CD4-positive, alpha-beta T cell (primary cell): ENCODE data around the gene ZCCHC10. TPM values are rescaled to one million over a fixed set of nuclear protein-coding genes. Genes with fewer than 3 reads are reported as not detected.

Experiments
- ATAC-seq: fragments of 200-7000 bp; cut with Tn5 transposase; one replicate; pipeline ENCODE4 v1.10.0; 2022; ENCODE audit warnings: mild to moderate bottlenecking; ENCODE audit not compliant: poor library complexity
- CTCF ChIA-PET: fragments of 350-600 bp; sonication (Branson Sonifier 250); formaldehyde crosslinking; loops from one replicate; lab custom pipeline; 2021; ENCODE audit warnings: antibody characterized with exemption, inconsistent platforms; lab: Charles Lee
- POLR2A ChIA-PET: fragments of 350-600 bp; sonication (Branson Sonifier 250); formaldehyde crosslinking; loops from one replicate; lab custom pipeline; 2021; ENCODE audit warnings: antibody characterized with exemption, inconsistent platforms; lab: Charles Lee
- DNase-seq, 14 experiments: peaks; one replicate each; pipeline ENCODE4 v3.0.0-alpha.2; 2013 to 2020; ENCODE audit warnings: mixed read lengths in 2 of 14
- H3K27ac ChIP-seq, 2 donors: one replicate each; pipeline versions ENCODE4 v1.5.1 to v1.7.0; 2013; ENCODE audit warnings: low read length in 2 of 2, low read depth in 1 of 2, mild to moderate bottlenecking in 1 of 2
- H3K27me3 ChIP-seq, 2 experiments: 1 replicate in 1 of 2; 2 replicates in 1 of 2; pipeline versions ENCODE4 v1.6.1 to v1.7.0; 2013; ENCODE audit warnings: low read length in 2 of 2, control low read depth in 1 of 2, mild to moderate bottlenecking in 1 of 2, moderate library complexity in 1 of 2; ENCODE audit not compliant: insufficient read depth in 2 of 2, control insufficient read depth in 1 of 2
- H3K36me3 ChIP-seq: one replicate; pipeline ENCODE4 v1.6.1; 2013; ENCODE audit warnings: low read length, control low read depth; ENCODE audit not compliant: insufficient read depth
- H3K4me1 ChIP-seq: one replicate; pipeline ENCODE4 v1.6.1; 2013; ENCODE audit warnings: low read length, control low read depth; ENCODE audit not compliant: insufficient read depth
- H3K4me3 ChIP-seq: one replicate; pipeline ENCODE4 v1.5.1; 2013; ENCODE audit warnings: mild to moderate bottlenecking, low read length, moderate library complexity
- H3K9me3 ChIP-seq, 2 experiments: 1 replicate in 1 of 2; 2 replicates in 1 of 2; pipeline versions ENCODE4 v1.6.1 to v1.7.0; 2013; ENCODE audit warnings: low read length in 2 of 2, mild to moderate bottlenecking in 2 of 2, control low read depth in 1 of 2, moderate library complexity in 1 of 2; ENCODE audit not compliant: control insufficient read depth in 1 of 2, insufficient read depth in 1 of 2
- H3K27ac Mint-ChIP-seq: one replicate; pipeline ENCODE4 v1.8.0; 2020; ENCODE audit warnings: mixed read lengths
- H3K27me3 Mint-ChIP-seq: one replicate; pipeline ENCODE4 v1.8.0; 2021; ENCODE audit warnings: mixed read lengths
- H3K36me3 Mint-ChIP-seq: one replicate; pipeline ENCODE4 v1.8.0; 2021; ENCODE audit warnings: low read depth, mixed read lengths
- H3K4me1 Mint-ChIP-seq: one replicate; pipeline ENCODE4 v1.8.0; 2021; ENCODE audit warnings: low read depth, mixed read lengths
- H3K4me3 Mint-ChIP-seq: one replicate; pipeline ENCODE4 v1.8.0; 2020; ENCODE audit warnings: mild to moderate bottlenecking, mixed read lengths
- H3K9me3 Mint-ChIP-seq: one replicate; pipeline ENCODE4 v1.8.0; 2020; ENCODE audit warnings: mixed read lengths
- intact Hi-C, 2 experiments: fragments of 100-400 bp; cut with DNase I in 1 of 2; cut with micrococcal nuclease in 1 of 2; formaldehyde crosslinking; loops; one replicate each; pipeline versions ENCODE4 v1.15.1 to v1.9.0; 2023 to 2025; cut with DNase I, micrococcal nuclease
- total RNA-seq, 174 experiments: library from RNA in 2 of 174; stranded (reverse) in 2 of 174; gene quantifications; one replicate each; pipeline ENCODE4 v1.2.3 and lab custom pipeline; 2021 to 2026
- TF ChIP-seq, protein P1 (sequence below): fragments of 200-600 bp; IDR thresholded peaks from one replicate; pipeline ENCODE4 v1.8.0; 2022; ENCODE audit warnings: antibody characterized with exemption, mild to moderate bottlenecking

The ZCCHC10 gene
- total RNA-seq, 2 experiments from 2014 or later = 17.7 to 20.1 TPM

- Mint-ChIP-seq H3K4me1 (peaks cover 58% of the 10 kb centered on the region), H3K27ac (peak overlapping the region; percentile 100), H3K27me3 (no peaks in the 10 kb centered on the region), H3K4me3 (peak overlapping the region; percentile 100), H3K9me3 (no peaks in the 10 kb centered on the region), H3K36me3 (peaks cover 31% of the 10 kb centered on the region)
- Histone ChIP-seq H3K4me1 (peaks cover 37% of the 10 kb centered on the region), H3K9me3 (no peaks in the 10 kb centered on the region), H3K36me3 (no peaks in the 10 kb centered on the region), H3K4me3 (peak overlapping the region; percentile 98), H3K27me3 (no peaks in the 10 kb centered on the region), H3K27ac (peak overlapping the region; percentile 95 to 99)
- ATAC-seq = no peak
- ChIA-PET CTCF (interaction anchor here (0.7 to 2.1 kb wide), 4 partner anchors 20 to 88 kb away, joined by 3 to 6 read pairs (median 4); partner anchors contain the start of genes AFF4 and ZCCHC10), POLR2A (interaction anchor here (0.9 to 3.1 kb wide), 29 partner anchors 10 to 1707 kb away, joined by 3 to 97 read pairs (median 5); partner anchors contain the start of genes AFF4, CCNI2, DDX46 and GDF9)
- intact Hi-C loops = loop anchor here (1.0 to 10.0 kb wide), 8 partner anchors 25 to 1594 kb away; partner anchors contain the start of genes AFF4 (in 1 of the 2), C5orf15 (in 1 of the 2), GDF9 (in 1 of the 2) and KIF3A (in 1 of the 2)
- TF ChIP-seq, protein P1, sequence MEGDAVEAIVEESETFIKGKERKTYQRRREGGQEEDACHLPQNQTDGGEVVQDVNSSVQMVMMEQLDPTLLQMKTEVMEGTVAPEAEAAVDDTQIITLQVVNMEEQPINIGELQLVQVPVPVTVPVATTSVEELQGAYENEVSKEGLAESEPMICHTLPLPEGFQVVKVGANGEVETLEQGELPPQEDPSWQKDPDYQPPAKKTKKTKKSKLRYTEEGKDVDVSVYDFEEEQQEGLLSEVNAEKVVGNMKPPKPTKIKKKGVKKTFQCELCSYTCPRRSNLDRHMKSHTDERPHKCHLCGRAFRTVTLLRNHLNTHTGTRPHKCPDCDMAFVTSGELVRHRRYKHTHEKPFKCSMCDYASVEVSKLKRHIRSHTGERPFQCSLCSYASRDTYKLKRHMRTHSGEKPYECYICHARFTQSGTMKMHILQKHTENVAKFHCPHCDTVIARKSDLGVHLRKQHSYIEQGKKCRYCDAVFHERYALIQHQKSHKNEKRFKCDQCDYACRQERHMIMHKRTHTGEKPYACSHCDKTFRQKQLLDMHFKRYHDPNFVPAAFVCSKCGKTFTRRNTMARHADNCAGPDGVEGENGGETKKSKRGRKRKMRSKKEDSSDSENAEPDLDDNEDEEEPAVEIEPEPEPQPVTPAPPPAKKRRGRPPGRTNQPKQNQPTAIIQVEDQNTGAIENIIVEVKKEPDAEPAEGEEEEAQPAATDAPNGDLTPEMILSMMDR = no peak
- DNase-seq = no peak
Measured at GRCh38 chr5:133051061-133051541, 24.8 kb upstream of the ZCCHC10 start.

GRCh38 chr5:133050521-133050920 is 24.2 kb upstream of the ZCCHC10 start:
- no peaks in the 10 kb centered on the region for H3K27me3 Mint-ChIP-seq
- Histone ChIP-seq H3K4me3 (peak overlapping the region; percentile 98), H3K36me3 (no peaks in the 10 kb centered on the region), H3K27ac (peak overlapping the region; percentile 95 to 99), H3K27me3 (no peaks in the 10 kb centered on the region), H3K9me3 (no peaks in the 10 kb centered on the region), H3K4me1 (peaks cover 33% of the 10 kb centered on the region)
- peak overlapping the region; percentile 100 for H3K27ac Mint-ChIP-seq
- DNase-seq = peak in 3 of 14 experiments; percentile 19 to 30 (median 24)
- H3K4me1 Mint-ChIP-seq = peaks cover 52% of the 10 kb centered on the region
- TF ChIP-seq, protein P1 = no peak
- ChIA-PET CTCF (interaction anchor here (1.0 to 2.1 kb wide), 2 partner anchors 25 to 56 kb away, joined by 3 to 6 read pairs; partner anchors contain the start of gene ZCCHC10), POLR2A (interaction anchor here (1.3 to 3.1 kb wide), 10 partner anchors 20 to 1321 kb away, joined by 3 to 97 read pairs (median 4); partner anchors contain the start of genes AFF4, SLC22A5, UBE2B and ZCCHC10)
- peaks cover 31% of the 10 kb centered on the region for H3K36me3 Mint-ChIP-seq
- peak overlapping the region; percentile 100 for H3K4me3 Mint-ChIP-seq
- ATAC-seq = no peak
- intact Hi-C loops = loop anchor here (2.0 to 10.0 kb wide), 7 partner anchors 88 to 1594 kb away; partner anchors contain the start of genes AFF4 (in 1 of the 2), C5orf15 (in 1 of the 2), GDF9 (in 1 of the 2) and KIF3A (in 1 of the 2)
- no peaks in the 10 kb centered on the region for H3K9me3 Mint-ChIP-seq

- ATAC-seq = no peak
- Mint-ChIP-seq H3K27ac (peak overlapping the region; percentile 100), H3K4me1 (peaks cover 44% of the 10 kb centered on the region), H3K4me3 (peak overlapping the region; percentile 66), H3K27me3 (no peaks in the 10 kb centered on the region), H3K9me3 (no peaks in the 10 kb centered on the region), H3K36me3 (peaks cover 27% of the 10 kb centered on the region)
- POLR2A ChIA-PET = no interaction called here
- Histone ChIP-seq H3K4me1 (peaks cover 33% of the 10 kb centered on the region), H3K27me3 (no peaks in the 10 kb centered on the region), H3K27ac (no peak overlapping the region), H3K9me3 (no peaks in the 10 kb centered on the region), H3K36me3 (no peaks in the 10 kb centered on the region), H3K4me3 (no peak overlapping the region)
- CTCF ChIA-PET = no interaction called here
- no peak for DNase-seq
- TF ChIP-seq, protein P1 = no peak
- intact Hi-C loops = loop anchor here (1.0 to 10.0 kb wide), 8 partner anchors 21 to 1595 kb away; partner anchors contain the start of genes AFF4 (in 1 of the 2), C5orf15 (in 1 of the 2), GDF9 (in 1 of the 2) and KIF3A (in 1 of the 2)
Measured at GRCh38 chr5:133049726-133050048, 23.3 kb upstream of the ZCCHC10 start.
